IMR-90 (cell line): ENCODE measurements around the gene PRR14L. TPM values are rescaled to one million over a fixed set of nuclear protein-coding genes. Genes with fewer than 3 reads are reported as not detected.

Experiments
- ATAC-seq: fragments of 200-7000 bp; cut with Tn5 transposase; 2 replicates; pipeline ENCODE4 v1.9.1; 2020; ENCODE audit warnings: low read depth, mild to moderate bottlenecking, moderate library complexity
- BruUV-seq: library from RNA; stranded (reverse); fragments of 400-500 nt; replicated peaks from 2 replicates; lab custom pipeline; 2021; lab: Mats Ljungman, UMichigan
- CTCF ChIA-PET: fragments of 300-600 bp; formaldehyde crosslinking; extraction: SDS; loops from one replicate; lab custom pipeline; 2021; ENCODE audit warnings: antibody characterized with exemption; lab: Yijun Ruan, JAX
- POLR2A ChIA-PET: fragments of 300-600 bp; sonication (Branson Sonifier 250); formaldehyde crosslinking; loops from one replicate; lab custom pipeline; 2022; ENCODE audit warnings: antibody characterized with exemption; ENCODE audit not compliant: unreplicated experiment; lab: Charles Lee
- DNase-seq: peaks from one replicate; pipeline ENCODE4 v3.0.0; 2013
- H2AFZ ChIP-seq: replicated peaks from 2 replicates; pipeline ENCODE3; 2013; ENCODE audit warnings: low read length, mild to moderate bottlenecking; ENCODE audit not compliant: poor library complexity
- H2AK5ac ChIP-seq: 2 replicates; pipeline ENCODE4 v1.6.1; 2013; ENCODE audit warnings: low read depth, low read length, inconsistent platforms
- H2AK9ac ChIP-seq: replicated peaks from 2 replicates; pipeline ENCODE3; 2013; ENCODE audit warnings: mild to moderate bottlenecking, low read depth, low read length, moderate library complexity; ENCODE audit not compliant: poor library complexity
- H2BK120ac ChIP-seq: 2 replicates; pipeline ENCODE4 v1.6.1; 2013; ENCODE audit warnings: low read depth, low read length, inconsistent platforms
- H2BK15ac ChIP-seq: 3 replicates; pipeline ENCODE4 v1.6.1; 2013; ENCODE audit warnings: low read depth, low read length, inconsistent platforms
- H2BK20ac ChIP-seq: 2 replicates; pipeline ENCODE4 v1.6.1; 2013; ENCODE audit warnings: low read depth, mild to moderate bottlenecking, inconsistent platforms, low read length, moderate library complexity
- H2BK5ac ChIP-seq: 2 replicates; pipeline ENCODE4 v1.6.1; 2013; ENCODE audit warnings: mild to moderate bottlenecking, low read depth, low read length, inconsistent platforms; ENCODE audit not compliant: poor library complexity, severe bottlenecking
- H3K14ac ChIP-seq: replicated peaks from 2 replicates; pipeline ENCODE4 v1.6.1; 2013; ENCODE audit warnings: low read depth, low read length, inconsistent platforms
- H3K18ac ChIP-seq: 2 replicates; pipeline ENCODE4 v1.6.1; 2013; ENCODE audit warnings: low read depth, low read length, control low read depth
- H3K23ac ChIP-seq: 2 replicates; pipeline ENCODE4 v1.6.1; 2013; ENCODE audit warnings: low read depth, low read length, inconsistent platforms
- H3K27ac ChIP-seq: 2 replicates; pipeline ENCODE4 v1.5.1; 2013; ENCODE audit warnings: mild to moderate bottlenecking, control low read depth, low read length; ENCODE audit not compliant: insufficient read depth
- H3K27me3 ChIP-seq: 2 replicates; pipeline ENCODE4 v1.6.1; 2013; ENCODE audit warnings: low read length; ENCODE audit not compliant: control insufficient read depth, insufficient read depth
- H3K36me3 ChIP-seq: 2 replicates; pipeline ENCODE4 v1.6.1; 2013; ENCODE audit warnings: low read length, mixed read lengths; ENCODE audit not compliant: control insufficient read depth, insufficient read depth
- H3K4ac ChIP-seq: 2 replicates; pipeline ENCODE4 v1.6.1; 2013; ENCODE audit warnings: low read depth, low read length, inconsistent platforms
- H3K4me1 ChIP-seq: 2 replicates; pipeline ENCODE4 v1.6.1; 2013; ENCODE audit warnings: low read length, mixed read lengths; ENCODE audit not compliant: control insufficient read depth, insufficient read depth
- H3K4me2 ChIP-seq: 2 replicates; pipeline ENCODE4 v1.6.1; 2013; ENCODE audit warnings: low read depth, mild to moderate bottlenecking, control low read depth, low read length, moderate library complexity
- H3K4me3 ChIP-seq: 2 replicates; pipeline ENCODE4 v1.5.1; 2013; ENCODE audit warnings: low read depth, mild to moderate bottlenecking, control low read depth, low read length, moderate library complexity; ENCODE audit not compliant: insufficient read depth
- H3K56ac ChIP-seq: 2 replicates; pipeline ENCODE4 v1.6.1; 2013; ENCODE audit warnings: low read length, inconsistent platforms; ENCODE audit not compliant: insufficient read depth; ENCODE audit errors: extremely low read depth
- H3K79me1 ChIP-seq, 2 experiments: 2 replicates each; pipeline ENCODE4 v1.6.1; 2013; ENCODE audit warnings: low read length in 2 of 2, inconsistent platforms in 1 of 2, low read depth in 1 of 2
- H3K9ac ChIP-seq: 2 replicates; pipeline ENCODE4 v1.6.1; 2013; ENCODE audit warnings: low read depth, low read length, control low read depth
- H3K9me1 ChIP-seq: 2 replicates; pipeline ENCODE4 v1.6.1; 2013; ENCODE audit warnings: low read length, inconsistent platforms; ENCODE audit not compliant: insufficient read depth
- H3K9me3 ChIP-seq: 2 replicates; pipeline ENCODE4 v1.6.1; 2013; ENCODE audit warnings: low read length; ENCODE audit not compliant: control insufficient read depth, insufficient read depth
- H4K20me1 ChIP-seq: 2 replicates; pipeline ENCODE4 v1.6.1; 2013; ENCODE audit warnings: low read length, inconsistent platforms; ENCODE audit not compliant: insufficient read depth
- H4K5ac ChIP-seq: 2 replicates; pipeline ENCODE4 v1.6.1; 2013; ENCODE audit warnings: mild to moderate bottlenecking, low read depth, low read length, control low read depth
- H4K8ac ChIP-seq, 2 experiments: 2 replicates each; pipeline ENCODE4 v1.6.1; 2013; ENCODE audit warnings: low read depth in 2 of 2, low read length in 2 of 2, control low read depth in 1 of 2, inconsistent platforms in 1 of 2
- H4K91ac ChIP-seq: 2 replicates; pipeline ENCODE4 v1.6.1; 2013; ENCODE audit warnings: low read depth, low read length, inconsistent platforms; ENCODE audit not compliant: insufficient read depth
- CHD1 ChIP-seq: IDR thresholded peaks from 2 replicates; pipeline ENCODE4 v1.6.1; 2012; ENCODE audit warnings: low read depth, low read length, improper control_type of control experiment
- FOS ChIP-seq: fragments of 150-350 bp; IDR thresholded peaks from 2 replicates; pipeline ENCODE4 v1.6.1; 2016; ENCODE audit warnings: low read depth, low read length
- POLR2A ChIP-seq: IDR thresholded peaks from 2 replicates; pipeline ENCODE4 v1.6.1; 2012; ENCODE audit warnings: mild to moderate bottlenecking, low read depth, low read length
- SMC3 ChIP-seq: fragments of 150-350 bp; IDR thresholded peaks from 2 replicates; pipeline ENCODE4 v1.6.1; 2016; ENCODE audit warnings: low read depth, mild to moderate bottlenecking, antibody characterized with exemption, low read length, moderate library complexity
- WGBS, 2 experiments: methylation state at CpG; one replicate each; pipeline versions ENCODE4 v1.1.5 to v1.1.7; 2013; ENCODE audit warnings: missing lambda C conversion rate in 2 of 2; ENCODE audit not compliant: insufficient read length in 1 of 2; ENCODE audit errors: extremely low coverage in 2 of 2; 5-methylcytosine and 5-hydroxymethylcytosine counted together
- dilution Hi-C: fragments of 300-500 bp; cut with HindIII; formaldehyde crosslinking; loops from one replicate; pipeline ENCODE4 v1.14.3; 2018; ENCODE audit warnings: low sequenced_read_pairs; ENCODE audit not compliant: unreplicated experiment
- in situ Hi-C: fragments of 300-500 bp; cut with MboI; formaldehyde crosslinking; loops from 3 replicates; pipeline ENCODE4 v1.14.3; 2019; ENCODE audit warnings: low sequenced_read_pairs, inconsistent platforms, mixed read lengths
- intact Hi-C: fragments of 100-400 bp; cut with micrococcal nuclease; formaldehyde crosslinking; loops from 2 replicates; pipeline ENCODE4 v1.10.0; 2022
- polyA plus RNA-seq, 3 experiments: library from polyadenylated mRNA; depleted of rRNA; stranded (reverse); fragments of >200 nt; gene quantifications; 2 replicates each; pipeline ENCODE4 v1.2.3, GENCODE V29; 2012; ENCODE audit warnings: low replicate concordance in 1 of 3
- total RNA-seq: library from RNA; depleted of rRNA; stranded (reverse); fragments of >200 nt; gene quantifications from 2 replicates; pipeline ENCODE4 v1.2.3, GENCODE V29; 2012
- TF ChIP-seq, protein P1 (sequence below): fragments of 150-350 bp; IDR thresholded peaks from 2 replicates; pipeline ENCODE4 v1.6.1; 2017; ENCODE audit warnings: mild to moderate bottlenecking, antibody characterized with exemption, low read length, low read depth
- TF ChIP-seq, protein P2 (sequence below): conservative IDR thresholded peaks from 2 replicates; pipeline ENCODE4 v1.5.1; 2012; ENCODE audit warnings: mild to moderate bottlenecking, low read depth, low read length, improper control_type of control experiment

The PRR14L gene
- total and polyA plus RNA-seq, 2 of the 4 experiments (the other 2 are of a cell fraction) = 9.0 to 19.7 TPM

DNA sequence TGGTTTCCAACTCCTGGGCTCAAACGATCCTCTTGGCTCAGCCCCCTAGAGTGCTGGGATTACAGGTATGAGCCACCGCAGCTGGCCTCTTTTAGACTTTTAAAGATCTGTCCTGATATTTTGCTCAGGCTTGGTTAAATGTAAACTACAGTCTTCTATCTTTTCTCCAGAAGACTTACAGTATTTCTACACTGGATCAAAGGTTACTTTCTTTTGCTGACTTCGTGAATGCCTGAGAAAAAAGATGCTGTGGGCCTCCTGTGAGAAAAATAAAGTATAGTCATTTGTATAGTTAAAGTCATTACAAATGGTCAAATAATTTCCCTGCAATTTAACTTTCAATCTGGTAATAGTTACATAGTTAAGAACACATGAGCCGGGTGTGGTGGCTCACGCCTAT, 23.5 kb upstream of the PRR14L start:
- H2BK120ac ChIP-seq = no peak overlapping the region
- BruUV-seq = no TSS peak
- H3K36me3 ChIP-seq = peaks cover 23% of the 10 kb centered on the region
- dilution Hi-C loops = no loop called here
- in situ Hi-C loops = no loop called here
- H2AK9ac ChIP-seq = no peak overlapping the region
- no peaks in the 10 kb centered on the region for H3K9me3 ChIP-seq
- H3K4me1 ChIP-seq = no peaks in the 10 kb centered on the region
- no peak overlapping the region for H2BK15ac ChIP-seq
- no peak overlapping the region for H3K4me2 ChIP-seq
- no peak overlapping the region for H3K9ac ChIP-seq
- H3K4ac ChIP-seq = no peak overlapping the region
- no peak overlapping the region for H3K56ac ChIP-seq
- intact Hi-C loops = no loop called here
- ATAC-seq = no peak
- H3K27ac ChIP-seq = no peak overlapping the region
- H4K8ac ChIP-seq = no peak overlapping the region
- peaks cover 5% of the 10 kb centered on the region; the same call in 1 of the 2 replicates for H3K9me1 ChIP-seq
- no peak overlapping the region for H3K4me3 ChIP-seq
- ChIA-PET CTCF (no interaction called here), POLR2A (no interaction called here)
- no peak overlapping the region for H3K14ac ChIP-seq
- WGBS, 2 experiments = 67% methylated on average over 1 of the region's 5 CpGs; no CpG with 5 or more reads in 1 of the 2 experiments
- no peak overlapping the region for H2AK5ac ChIP-seq
- no peaks in the 10 kb centered on the region for H3K27me3 ChIP-seq
- no peaks in the 10 kb centered on the region for H3K79me1 ChIP-seq
- no peak overlapping the region for H2AFZ ChIP-seq
- no peak overlapping the region for H2BK20ac ChIP-seq
- no peaks in the 10 kb centered on the region; the same call in 1 of the 2 replicates for H4K20me1 ChIP-seq
- H3K18ac ChIP-seq = no peak overlapping the region
- no peak overlapping the region for H2BK5ac ChIP-seq
- DNase-seq = no peak
- H4K91ac ChIP-seq = no peak overlapping the region
- H4K5ac ChIP-seq = no peak overlapping the region
- TF ChIP-seq CHD1 (no peak), SMC3 (no peak), POLR2A (no peak), FOS (no peak)
- TF ChIP-seq, protein P1, sequence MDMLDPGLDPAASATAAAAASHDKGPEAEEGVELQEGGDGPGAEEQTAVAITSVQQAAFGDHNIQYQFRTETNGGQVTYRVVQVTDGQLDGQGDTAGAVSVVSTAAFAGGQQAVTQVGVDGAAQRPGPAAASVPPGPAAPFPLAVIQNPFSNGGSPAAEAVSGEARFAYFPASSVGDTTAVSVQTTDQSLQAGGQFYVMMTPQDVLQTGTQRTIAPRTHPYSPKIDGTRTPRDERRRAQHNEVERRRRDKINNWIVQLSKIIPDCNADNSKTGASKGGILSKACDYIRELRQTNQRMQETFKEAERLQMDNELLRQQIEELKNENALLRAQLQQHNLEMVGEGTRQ = no peak
- TF ChIP-seq, protein P2, sequence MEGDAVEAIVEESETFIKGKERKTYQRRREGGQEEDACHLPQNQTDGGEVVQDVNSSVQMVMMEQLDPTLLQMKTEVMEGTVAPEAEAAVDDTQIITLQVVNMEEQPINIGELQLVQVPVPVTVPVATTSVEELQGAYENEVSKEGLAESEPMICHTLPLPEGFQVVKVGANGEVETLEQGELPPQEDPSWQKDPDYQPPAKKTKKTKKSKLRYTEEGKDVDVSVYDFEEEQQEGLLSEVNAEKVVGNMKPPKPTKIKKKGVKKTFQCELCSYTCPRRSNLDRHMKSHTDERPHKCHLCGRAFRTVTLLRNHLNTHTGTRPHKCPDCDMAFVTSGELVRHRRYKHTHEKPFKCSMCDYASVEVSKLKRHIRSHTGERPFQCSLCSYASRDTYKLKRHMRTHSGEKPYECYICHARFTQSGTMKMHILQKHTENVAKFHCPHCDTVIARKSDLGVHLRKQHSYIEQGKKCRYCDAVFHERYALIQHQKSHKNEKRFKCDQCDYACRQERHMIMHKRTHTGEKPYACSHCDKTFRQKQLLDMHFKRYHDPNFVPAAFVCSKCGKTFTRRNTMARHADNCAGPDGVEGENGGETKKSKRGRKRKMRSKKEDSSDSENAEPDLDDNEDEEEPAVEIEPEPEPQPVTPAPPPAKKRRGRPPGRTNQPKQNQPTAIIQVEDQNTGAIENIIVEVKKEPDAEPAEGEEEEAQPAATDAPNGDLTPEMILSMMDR = no peak
- H3K23ac ChIP-seq = no peak overlapping the region
